OCI-LY7 (cell line): ENCODE measurements around the gene OXLD1.

Experiments used
- CTCF ChIP-seq: fragments of 200-600 bp; sonication (generic); conservative IDR thresholded peaks from 2 replicates; pipeline ENCODE4 v1.5.1; 2014; ENCODE audit warnings: mild to moderate bottlenecking, antibody characterized with exemption, low read length, moderate library complexity, mixed read lengths
- EZH2phosphoT487 ChIP-seq: fragments of 200-600 bp; sonication (generic); IDR thresholded peaks from 2 replicates; pipeline ENCODE4 v1.6.1; 2018; ENCODE audit warnings: low read depth, borderline replicate concordance, mild to moderate bottlenecking, mixed run types, antibody characterized with exemption, low read length, moderate library complexity, mixed read lengths

GRCh38 chr17:81688616-81689015 lies 22.2 kb upstream of the OXLD1 start:
- no peak for TF ChIP-seq CTCF
- no peak for TF ChIP-seq EZH2phosphoT487
